Activated CD4-positive, alpha-beta memory T cell treated with anti-CD3 and anti-CD28 coated beads, Interleukin-2, amount 10 ng/mL, durations not matched to agents 7 days and 5 days (primary cell): ENCODE results near the gene MYL6B. TPM values are rescaled to one million over a fixed set of nuclear protein-coding genes. Genes with fewer than 3 reads are reported as not detected.

Source experiments
- CTCF ChIA-PET: fragments of 350-600 bp; sonication (Branson Sonifier 250); formaldehyde crosslinking; loops from one replicate; lab custom pipeline; 2021; ENCODE audit warnings: antibody characterized with exemption, inconsistent platforms; lab: Charles Lee
- POLR2A ChIA-PET: fragments of 350-600 bp; sonication (Branson Sonifier 250); formaldehyde crosslinking; loops from one replicate; lab custom pipeline; 2021; ENCODE audit warnings: antibody characterized with exemption; lab: Charles Lee
- DNase-seq: peaks from one replicate; pipeline ENCODE4 v3.0.0-alpha.2; 2020
- H3K27ac Mint-ChIP-seq: one replicate; pipeline ENCODE4 v1.8.0; 2021; ENCODE audit warnings: mild to moderate bottlenecking, mixed read lengths
- H3K27me3 Mint-ChIP-seq: one replicate; pipeline ENCODE4 v1.8.0; 2021; ENCODE audit warnings: mixed read lengths
- H3K36me3 Mint-ChIP-seq: one replicate; pipeline ENCODE4 v1.8.0; 2021; ENCODE audit warnings: low read depth, mixed read lengths
- H3K4me1 Mint-ChIP-seq: one replicate; pipeline ENCODE4 v1.8.0; 2021; ENCODE audit warnings: mixed read lengths
- H3K4me3 Mint-ChIP-seq: one replicate; pipeline ENCODE4 v1.8.0; 2021; ENCODE audit warnings: mild to moderate bottlenecking, mixed read lengths
- H3K9me3 Mint-ChIP-seq: one replicate; pipeline ENCODE4 v1.8.0; 2021; ENCODE audit warnings: mixed read lengths
- total RNA-seq, 2 experiments: library from RNA; stranded (reverse); gene quantifications; one replicate each; pipeline ENCODE4 v1.2.3, GENCODE V29; 2021

MYL6B gene
- total RNA-seq, 2 experiments from 2014 or later: 60.4 to 63.2 TPM

DNA sequence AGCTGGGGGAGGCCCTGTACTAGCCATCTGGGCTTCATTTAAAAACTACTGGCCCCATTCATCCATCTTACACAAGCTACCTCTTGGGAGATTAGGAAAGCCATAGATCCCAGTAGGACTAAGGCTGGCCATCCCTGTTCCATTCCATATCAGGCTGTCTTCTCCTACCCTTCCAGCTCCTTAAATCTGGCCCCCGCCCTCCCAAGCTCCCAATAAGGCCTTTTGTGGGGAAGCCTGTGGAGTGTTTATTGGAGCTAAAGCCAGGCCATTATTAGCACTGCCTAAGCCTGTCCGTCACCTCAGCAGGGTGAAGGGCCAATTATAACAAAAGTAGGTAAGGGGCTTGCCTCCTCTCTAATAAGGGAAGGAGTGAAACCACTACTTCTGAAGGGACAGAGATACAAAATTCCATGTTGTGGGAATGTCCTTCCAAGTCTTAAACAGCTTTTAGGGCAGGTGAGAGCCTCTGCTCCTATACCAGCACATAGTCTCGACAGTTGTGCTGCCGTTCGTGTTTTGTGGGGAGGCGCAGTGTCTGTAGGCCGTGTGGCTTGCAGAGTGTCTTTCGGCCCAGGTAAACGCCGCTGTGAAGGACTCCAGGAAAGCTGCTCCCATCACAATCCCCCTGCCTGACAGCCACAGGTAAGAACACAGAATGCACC lies 9.4 kb downstream of the MYL6B start:
- ChIA-PET CTCF (interaction anchor here (1.7 to 7.2 kb wide), 4 partner anchors 10 to 43 kb away, joined by 6 to 86 read pairs (median 34); partner anchors contain the start of genes ESYT1, MYL6B, SMARCC2 and ZC3H10), POLR2A (interaction anchor here (0.8 to 9.2 kb wide), 20 partner anchors 9 to 474 kb away, joined by 3 to 178 read pairs (median 5); partner anchors contain the start of genes ANKRD52, ESYT1, MYL6B and PA2G4)
- peak overlapping the region; percentile 91 for H3K4me3 Mint-ChIP-seq
- H3K27me3 Mint-ChIP-seq: no peaks in the 10 kb centered on the region
- peaks cover 40% of the 10 kb centered on the region for H3K4me1 Mint-ChIP-seq
- peak overlapping the region; percentile 55 for H3K27ac Mint-ChIP-seq
- peaks cover 78% of the 10 kb centered on the region for H3K36me3 Mint-ChIP-seq
- no peak for DNase-seq
- no peaks in the 10 kb centered on the region for H3K9me3 Mint-ChIP-seq

DNA sequence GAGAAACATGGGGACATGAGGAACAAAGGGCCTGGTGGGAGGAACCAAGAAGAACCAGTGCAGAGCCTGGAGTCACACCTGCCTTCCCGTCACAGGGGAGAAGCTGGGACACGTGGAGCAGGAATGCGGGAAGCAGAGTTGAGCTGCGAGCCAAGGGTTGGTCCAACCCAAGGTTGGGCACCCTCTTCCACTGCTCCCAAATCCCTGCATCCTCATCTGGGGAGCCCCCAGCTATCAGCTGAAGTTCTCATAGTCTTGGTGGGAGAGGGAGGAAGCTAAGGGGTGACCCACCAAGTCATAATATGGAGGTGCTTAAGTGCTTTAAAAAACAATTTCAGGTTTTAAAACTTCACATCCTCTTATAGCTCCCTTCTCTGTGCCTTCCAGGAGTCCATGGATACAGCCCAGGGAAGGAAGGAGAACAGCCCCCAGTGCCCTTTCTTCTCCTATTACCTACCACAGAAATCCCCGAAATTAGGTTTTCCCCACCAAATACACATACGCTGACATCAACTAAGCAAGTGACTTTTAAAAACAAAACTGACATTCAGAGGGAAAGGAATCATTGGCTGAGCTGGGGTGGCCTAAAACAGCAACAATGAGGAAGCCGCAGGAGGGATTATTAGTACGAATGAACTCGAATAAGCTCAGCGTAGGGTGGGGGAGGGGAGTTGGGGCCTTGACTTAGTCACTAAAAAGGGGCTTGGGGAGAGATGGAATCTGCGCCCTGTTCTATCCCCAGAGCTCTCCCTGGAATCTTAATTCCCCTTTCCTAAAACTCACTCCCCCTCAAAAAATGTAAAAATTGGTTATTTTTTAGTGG lies 10.3 kb downstream of the MYL6B start:
- CTCF ChIA-PET: interaction anchor here (0.7 to 7.2 kb wide), 7 partner anchors 11 to 45 kb away, joined by 3 to 86 read pairs (median 5); partner anchors contain the start of genes ESYT1, MYL6B, SMARCC2 and ZC3H10
- Mint-ChIP-seq H3K27me3 (no peaks in the 10 kb centered on the region), H3K4me1 (peaks cover 37% of the 10 kb centered on the region), H3K27ac (peak overlapping the region; percentile 44), H3K36me3 (peaks cover 78% of the 10 kb centered on the region), H3K9me3 (no peaks in the 10 kb centered on the region), H3K4me3 (no peak overlapping the region)
- POLR2A ChIA-PET: interaction anchor here (1.0 to 9.2 kb wide), 14 partner anchors 8 to 473 kb away, joined by 3 to 178 read pairs (median 7); partner anchors contain the start of genes ESYT1, MYL6B, PA2G4 and SMARCC2
- DNase-seq: no peak

DNA sequence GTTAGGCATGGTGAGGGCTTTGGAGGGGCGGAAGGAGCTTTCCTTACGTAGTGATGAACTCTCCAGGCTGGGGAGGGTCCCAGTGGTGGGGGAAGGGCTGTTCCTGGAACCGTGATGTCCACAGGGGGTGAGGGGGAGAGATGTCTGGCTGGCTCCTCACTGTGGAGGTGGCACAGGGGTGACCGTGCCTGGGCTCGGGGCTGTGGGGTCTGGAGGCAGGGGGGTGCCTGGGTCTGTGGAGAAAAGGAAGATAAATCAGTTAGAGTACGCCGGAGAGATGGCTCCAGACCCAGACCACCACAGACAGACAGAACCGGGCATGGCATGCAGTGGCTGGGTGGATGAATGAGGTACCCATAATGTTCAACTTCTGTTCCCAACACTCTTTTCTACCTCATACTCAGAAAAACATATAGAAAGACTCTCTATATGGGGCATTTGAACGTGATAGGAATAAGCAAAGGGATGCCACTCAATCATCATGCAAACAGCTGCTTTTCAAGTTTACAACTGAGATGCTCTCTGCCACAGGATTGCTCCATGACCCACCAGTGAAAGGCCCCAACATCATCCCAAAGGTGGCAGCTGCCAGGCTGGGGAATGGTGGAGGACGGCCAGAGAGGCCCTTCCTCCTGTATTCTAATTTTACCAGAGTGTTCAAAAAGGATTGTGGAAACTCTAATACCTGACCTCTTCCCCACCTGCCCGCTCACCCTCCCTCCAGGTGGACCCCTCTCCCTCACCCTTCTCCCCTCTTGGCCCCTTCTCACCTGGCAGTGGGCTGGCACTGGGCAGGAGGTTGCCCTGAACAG lies 11.4 kb downstream of the MYL6B start:
- H3K9me3 Mint-ChIP-seq: no peaks in the 10 kb centered on the region
- H3K4me3 Mint-ChIP-seq: no peak overlapping the region
- CTCF ChIA-PET: interaction anchor here (0.5 to 7.2 kb wide), 6 partner anchors 11 to 101 kb away, joined by 3 to 86 read pairs (median 4); partner anchors contain the start of genes ESYT1, SMARCC2 and ZC3H10
- H3K27me3 Mint-ChIP-seq: no peaks in the 10 kb centered on the region
- POLR2A ChIA-PET: interaction anchor here (1.0 to 9.2 kb wide), 11 partner anchors 9 to 472 kb away, joined by 3 to 178 read pairs (median 9); partner anchors contain the start of genes ESYT1, MYL6B, PA2G4 and SMARCC2
- no peak for DNase-seq
- peaks cover 39% of the 10 kb centered on the region for H3K4me1 Mint-ChIP-seq
- peaks cover 77% of the 10 kb centered on the region for H3K36me3 Mint-ChIP-seq
- H3K27ac Mint-ChIP-seq: peak overlapping the region; percentile 40

DNA sequence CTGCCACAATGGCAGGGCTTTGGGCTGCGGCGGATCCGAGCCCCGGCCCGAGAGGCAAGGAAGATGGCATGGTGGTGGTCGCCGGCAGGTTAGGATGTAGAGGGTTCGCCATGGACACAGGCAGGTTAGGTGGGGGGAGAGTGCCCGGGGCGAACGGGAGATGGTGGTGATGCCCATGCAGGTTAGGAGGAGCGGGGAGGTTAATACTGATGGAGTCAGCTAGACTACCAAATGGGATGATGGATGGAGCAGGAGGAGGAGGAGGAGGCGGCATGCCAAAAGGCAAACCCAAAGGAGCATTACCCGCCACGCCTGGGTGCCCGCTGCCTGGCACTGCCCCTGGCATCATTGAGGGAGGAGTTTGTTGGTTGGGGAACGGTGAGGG lies 11.9 kb downstream of the MYL6B start:
- Mint-ChIP-seq H3K27ac (no peak overlapping the region), H3K36me3 (peaks cover 76% of the 10 kb centered on the region), H3K4me3 (no peak overlapping the region), H3K27me3 (no peaks in the 10 kb centered on the region), H3K9me3 (no peaks in the 10 kb centered on the region), H3K4me1 (peaks cover 39% of the 10 kb centered on the region)
- ChIA-PET CTCF (interaction anchor here (0.5 to 7.2 kb wide), 4 partner anchors 11 to 100 kb away, joined by 3 to 86 read pairs (median 20); partner anchors contain the start of genes ESYT1 and SMARCC2), POLR2A (interaction anchor here (1.0 to 9.2 kb wide), 6 partner anchors 8 to 44 kb away, joined by 3 to 178 read pairs (median 48); partner anchors contain the start of genes ESYT1, MYL6B and SMARCC2)
- no peak for DNase-seq

DNA sequence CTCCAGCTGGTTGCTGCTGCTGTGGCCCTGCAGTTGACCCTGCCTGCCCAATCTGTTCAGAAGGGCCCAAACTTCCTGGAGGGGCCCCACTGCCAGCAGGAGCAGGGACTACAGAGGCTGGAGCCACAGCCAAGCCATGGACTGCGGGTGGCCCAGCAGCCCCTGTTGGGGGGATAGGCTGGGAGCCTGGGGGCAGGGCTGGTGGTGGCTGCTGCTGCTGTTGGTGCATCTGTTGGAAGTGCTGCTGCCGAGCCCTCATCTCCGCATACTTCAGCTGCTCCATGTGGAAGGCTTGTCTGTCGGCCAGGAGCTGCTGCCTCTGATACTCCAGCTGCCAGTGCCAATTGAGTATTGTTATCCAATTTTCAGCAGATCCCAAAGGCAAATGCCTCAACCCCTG lies 13.0 kb downstream of the MYL6B start:
- Mint-ChIP-seq H3K27me3 (no peaks in the 10 kb centered on the region), H3K27ac (no peak overlapping the region), H3K4me1 (peaks cover 35% of the 10 kb centered on the region), H3K36me3 (peaks cover 76% of the 10 kb centered on the region), H3K4me3 (no peak overlapping the region), H3K9me3 (no peaks in the 10 kb centered on the region)
- ChIA-PET CTCF (interaction anchor here (1.0 to 1.6 kb wide), 2 partner anchors 24 to 40 kb away, joined by 3 to 10 read pairs; partner anchors contain the start of gene SMARCC2), POLR2A (interaction anchor here (1.1 to 9.2 kb wide), 7 partner anchors 14 to 47 kb away, joined by 3 to 178 read pairs (median 4); partner anchors contain the start of genes ESYT1, MYL6B, SMARCC2 and ZC3H10)
- no peak for DNase-seq

DNA sequence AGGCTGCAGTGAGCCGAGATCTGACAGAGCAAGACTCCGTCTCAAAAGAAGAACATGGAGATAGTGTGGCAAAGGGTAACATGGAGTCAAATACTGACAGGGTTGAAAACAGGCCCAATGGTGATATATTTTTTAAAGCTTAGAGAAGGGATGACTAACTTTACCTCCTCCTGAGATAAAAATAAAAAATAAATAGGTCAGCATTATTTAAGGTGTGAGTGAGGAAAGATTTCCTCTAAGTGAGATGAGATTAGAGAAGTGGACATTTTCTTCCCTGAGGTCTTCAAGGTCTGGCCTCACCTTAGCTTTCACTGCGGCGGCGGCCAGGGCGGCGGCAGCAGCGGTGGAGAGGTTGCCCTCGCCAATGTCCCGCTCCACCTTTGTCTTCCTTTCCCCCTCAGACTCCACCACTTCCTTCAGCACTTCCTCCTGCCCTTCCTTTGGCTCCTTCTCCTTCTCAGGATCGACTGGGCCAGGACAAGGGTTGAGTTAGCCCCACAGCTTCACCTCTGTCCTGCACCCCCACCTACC lies 16.9 kb downstream of the MYL6B start:
- ChIA-PET POLR2A (interaction anchor here (1.2 to 5.1 kb wide), 4 partner anchors 8 to 19 kb away, joined by 3 to 25 read pairs (median 11); partner anchors contain the start of gene SMARCC2), CTCF (interaction anchor here (0.8 to 0.9 kb wide), 2 partner anchors 12 to 20 kb away, joined by 3 read pairs; partner anchors contain the start of gene SMARCC2)
- Mint-ChIP-seq H3K27ac (no peak overlapping the region), H3K36me3 (peaks cover 77% of the 10 kb centered on the region), H3K27me3 (no peaks in the 10 kb centered on the region), H3K4me3 (no peak overlapping the region), H3K9me3 (no peaks in the 10 kb centered on the region), H3K4me1 (peaks cover 8% of the 10 kb centered on the region)
- DNase-seq: no peak

DNA sequence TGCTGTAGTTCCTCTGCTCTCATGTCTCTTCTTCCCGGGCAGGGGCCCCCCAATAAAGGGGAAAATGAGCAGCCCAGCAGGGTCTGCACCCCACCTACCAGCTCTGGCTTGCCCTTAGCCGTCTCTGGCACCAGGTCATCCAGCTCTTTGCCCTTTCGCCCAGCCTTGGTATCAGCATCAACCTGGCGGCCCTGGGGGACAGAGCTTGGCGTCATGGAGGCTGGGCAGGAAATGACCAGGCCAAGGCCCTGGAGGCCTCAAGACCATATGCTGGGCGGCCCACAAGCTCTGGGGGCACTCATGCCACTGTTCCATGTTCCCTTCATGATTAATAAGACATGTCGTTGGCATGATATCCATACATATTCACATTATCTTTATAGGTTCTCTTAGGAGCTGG lies 20.5 kb downstream of the MYL6B start:
- no peak for DNase-seq
- Mint-ChIP-seq H3K27ac (peak overlapping the region; percentile 26), H3K4me3 (no peak overlapping the region), H3K9me3 (no peaks in the 10 kb centered on the region), H3K27me3 (no peaks in the 10 kb centered on the region), H3K36me3 (peaks cover 77% of the 10 kb centered on the region), H3K4me1 (peaks cover 7% of the 10 kb centered on the region)
- CTCF ChIA-PET: no interaction called here
- POLR2A ChIA-PET: interaction anchor here (0.8 to 5.1 kb wide), 6 partner anchors 9 to 99 kb away, joined by 3 to 25 read pairs (median 6); partner anchors contain the start of genes MYL6 and SMARCC2

DNA sequence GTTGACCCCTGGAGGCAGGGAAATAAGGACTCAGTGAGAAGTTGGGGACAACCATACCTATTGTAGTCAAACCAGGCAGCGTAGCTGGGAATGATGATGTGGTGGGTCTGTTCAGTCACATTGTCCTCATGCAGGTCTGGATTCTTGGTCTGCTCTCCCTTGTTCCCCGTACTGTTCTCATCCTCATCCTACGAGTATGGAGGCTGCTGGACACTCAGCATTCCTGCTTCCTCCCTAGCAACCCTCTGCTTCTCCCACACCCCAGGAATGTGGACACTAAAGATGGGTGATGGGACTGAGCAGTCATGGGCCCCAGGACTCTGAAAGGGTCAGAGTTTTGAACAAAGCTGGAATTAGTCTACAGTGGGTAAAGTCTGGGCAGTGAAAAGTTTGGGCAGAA lies 26.0 kb downstream of the MYL6B start:
- DNase-seq: no peak
- Mint-ChIP-seq H3K27ac (no peak overlapping the region), H3K4me1 (peaks cover 1% of the 10 kb centered on the region), H3K36me3 (peaks cover 67% of the 10 kb centered on the region), H3K9me3 (no peaks in the 10 kb centered on the region), H3K4me3 (no peak overlapping the region), H3K27me3 (no peaks in the 10 kb centered on the region)
- POLR2A ChIA-PET: interaction anchor here (1.4 to 2.6 kb wide), 2 partner anchors 10 to 16 kb away, joined by 4 to 7 read pairs; no protein-coding TSS in a partner anchor
- CTCF ChIA-PET: no interaction called here

DNA sequence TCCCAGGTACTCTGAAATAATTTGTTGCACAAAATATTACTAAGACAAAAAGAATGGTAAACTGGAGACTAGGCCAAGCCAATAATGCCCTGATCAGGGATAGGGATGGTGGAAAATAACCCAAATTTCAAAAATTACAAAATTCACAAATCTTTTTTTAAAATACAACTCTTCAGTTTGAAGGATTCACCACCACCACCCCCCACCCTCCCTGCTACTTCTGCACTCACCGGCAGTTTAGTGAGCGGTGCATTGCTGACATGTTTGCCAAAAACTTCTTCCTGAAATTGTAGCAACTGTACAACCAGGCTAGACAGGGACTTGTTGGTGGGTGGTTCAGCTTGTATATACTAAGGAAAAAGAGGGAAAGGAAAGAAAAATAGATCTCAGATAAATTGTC lies 34.6 kb downstream of the MYL6B start:
- no peak overlapping the region for H3K4me3 Mint-ChIP-seq
- no peak overlapping the region for H3K27ac Mint-ChIP-seq
- ChIA-PET CTCF (interaction anchor here (0.6 to 9.6 kb wide), 4 partner anchors 19 to 63 kb away, joined by 5 to 271 read pairs (median 33); partner anchors contain the start of genes ESYT1, RPL41 and ZC3H10), POLR2A (interaction anchor here (3.0 to 5.1 kb wide), 6 partner anchors 16 to 69 kb away, joined by 11 to 114 read pairs (median 48); partner anchors contain the start of genes ESYT1, MYL6, MYL6B and RPL41)
- peaks cover 41% of the 10 kb centered on the region for H3K4me1 Mint-ChIP-seq
- no peaks in the 10 kb centered on the region for H3K9me3 Mint-ChIP-seq
- no peaks in the 10 kb centered on the region for H3K27me3 Mint-ChIP-seq
- peaks cover 53% of the 10 kb centered on the region for H3K36me3 Mint-ChIP-seq
- no peak for DNase-seq

DNA sequence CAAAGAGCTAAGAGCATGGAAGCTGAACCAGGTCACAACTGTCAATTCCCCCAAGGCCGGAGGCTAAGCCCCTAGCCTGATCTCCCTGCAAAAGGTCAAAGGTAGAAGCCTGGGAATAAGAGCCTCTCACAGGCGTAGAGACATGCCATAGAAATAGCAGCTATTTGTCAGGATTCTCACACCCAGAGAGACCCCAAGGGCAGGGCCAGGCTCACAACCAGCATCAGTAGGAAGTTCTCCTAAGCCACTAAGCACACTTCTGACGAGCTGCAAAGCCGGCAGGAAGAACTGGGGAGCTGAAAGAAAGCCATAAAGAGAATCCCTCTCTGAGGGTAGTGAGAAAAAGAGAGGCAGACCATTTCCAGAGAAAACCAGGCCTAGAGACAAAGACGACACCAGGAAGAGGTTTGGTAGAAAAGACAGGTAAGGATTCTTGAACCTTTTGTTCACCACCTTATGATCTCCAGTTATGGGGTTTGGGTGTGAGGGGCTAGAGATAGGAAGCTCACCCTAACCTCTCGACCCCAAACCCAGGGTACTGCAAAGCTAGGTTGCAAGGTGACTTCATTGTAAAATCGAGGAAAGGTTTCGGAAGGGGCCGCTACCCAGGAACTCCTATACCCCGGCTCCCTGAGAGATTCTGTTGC lies 35.9 kb downstream of the MYL6B start:
- Mint-ChIP-seq H3K27me3 (no peaks in the 10 kb centered on the region), H3K4me3 (peak overlapping the region; percentile 84), H3K36me3 (peaks cover 54% of the 10 kb centered on the region), H3K27ac (peak overlapping the region; percentile 77), H3K9me3 (no peaks in the 10 kb centered on the region), H3K4me1 (peaks cover 50% of the 10 kb centered on the region)
- CTCF ChIA-PET: interaction anchor here (0.9 to 9.6 kb wide), 19 partner anchors 11 to 447 kb away, joined by 3 to 271 read pairs (median 9); partner anchors contain the start of genes ANKRD52, COQ10A, ESYT1 and MYL6
- no peak for DNase-seq
- POLR2A ChIA-PET: interaction anchor here (0.8 to 5.1 kb wide), 20 partner anchors 9 to 441 kb away, joined by 3 to 114 read pairs (median 10); partner anchors contain the start of genes ANKRD52, ESYT1, MYL6 and MYL6B
